Activated CD8-positive, alpha-beta memory T cell treated with anti-CD3 and anti-CD28 coated beads for 48 hours (primary cell): ENCODE measurements around the gene TSC22D2.

Experiments
- DNase-seq, 3 experiments: peaks; one replicate each; pipeline ENCODE4 v3.0.0-alpha.2; 2020; ENCODE audit warnings: low read depth in 2 of 3, low spot score in 2 of 3

TSC22D2 gene

GRCh38 chr3:150384296-150385212, 23.5 kb upstream of the TSC22D2 start:
- peak in 1 of 3 experiments; percentile 32 for DNase-seq

DNA sequence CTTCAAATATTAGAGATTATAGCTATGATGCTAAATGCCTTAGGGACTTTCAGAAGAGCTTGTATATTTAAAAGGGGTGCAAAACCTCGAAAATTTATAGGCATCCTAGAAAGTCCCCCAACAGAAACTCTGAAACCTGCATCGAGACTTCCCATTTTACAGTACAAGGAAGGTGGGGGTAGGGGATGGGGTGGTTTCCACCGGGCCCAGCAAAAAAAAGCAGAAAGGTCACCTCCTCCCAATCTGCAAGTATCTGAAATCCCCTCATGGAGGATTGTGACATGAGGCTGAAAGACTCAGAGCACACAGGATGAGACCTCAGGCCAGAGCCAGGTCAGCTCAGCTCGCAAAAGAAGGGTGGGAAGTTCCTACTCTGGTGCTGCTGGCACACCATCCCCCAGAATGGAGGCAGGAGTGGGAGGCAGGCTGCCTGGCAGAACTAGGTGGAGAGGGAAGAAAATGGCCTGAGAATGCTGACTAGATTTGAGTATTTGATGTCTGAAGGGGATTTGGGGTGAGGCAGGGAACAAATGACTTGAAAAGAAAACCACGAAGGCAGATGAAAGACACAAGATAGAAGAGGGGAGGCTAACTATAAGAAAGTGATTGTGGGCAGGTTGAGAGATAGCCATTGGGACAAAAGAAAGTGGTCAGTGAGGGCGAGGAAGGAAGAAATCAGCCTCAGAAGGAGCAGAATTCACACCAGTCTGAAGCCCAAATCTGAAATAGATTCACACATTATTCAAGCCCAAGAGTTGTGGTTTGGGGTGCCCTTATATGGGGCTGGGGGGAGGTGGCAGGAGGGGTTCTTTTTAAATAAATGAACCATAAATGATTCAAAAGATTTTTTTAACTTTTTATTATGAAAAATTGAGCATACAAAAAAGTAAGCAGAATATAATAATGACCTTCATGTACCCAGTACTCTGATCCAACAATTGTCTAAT, 22.5 kb upstream of the TSC22D2 start:
- DNase-seq, result peak in 2 of 3 experiments; percentile 16 to 26

DNA sequence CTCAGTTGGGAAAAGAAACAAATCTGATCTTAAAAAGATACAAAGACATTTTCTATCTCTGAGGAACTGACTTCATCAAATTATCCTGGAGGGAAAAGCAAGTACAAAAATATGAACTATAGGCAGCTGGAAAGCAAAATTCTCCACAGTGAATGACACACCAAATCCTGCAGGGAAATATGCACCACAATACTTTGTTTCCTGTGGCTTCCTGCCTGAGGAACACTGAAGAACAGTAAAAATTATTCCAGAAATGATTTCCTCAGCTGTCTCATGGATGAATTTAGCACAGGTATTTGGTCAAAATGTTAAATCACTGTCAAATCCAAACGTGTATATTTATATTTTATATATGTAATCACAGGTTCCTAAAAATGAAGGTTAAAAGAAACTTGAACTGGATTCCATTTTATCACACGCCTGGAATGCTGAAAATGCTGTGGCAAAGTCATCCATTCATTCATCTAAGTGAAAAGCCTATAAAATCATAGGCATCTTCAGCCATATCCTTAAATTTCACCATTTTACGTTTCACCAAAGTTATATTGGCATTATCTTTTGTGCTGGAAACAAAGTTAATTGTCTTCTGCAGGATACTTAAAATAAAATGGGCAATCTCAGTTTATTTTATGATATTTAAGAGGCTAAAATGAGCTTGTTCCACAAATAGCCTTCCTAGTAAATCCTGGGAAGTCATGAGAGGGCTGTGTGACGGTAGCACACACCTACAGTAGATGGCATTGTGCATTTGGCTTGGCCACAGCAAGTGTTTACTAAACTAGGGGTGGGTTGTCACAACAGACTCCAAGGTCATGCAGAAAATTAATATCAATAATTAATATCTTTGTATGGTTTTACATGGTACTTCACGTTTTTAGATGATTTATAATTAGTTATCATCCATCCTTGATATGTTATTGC, 19.3 kb upstream of the TSC22D2 start:
- DNase-seq, result no peak

GRCh38 chr3:150390087-150390486, 18.0 kb upstream of the TSC22D2 start:
- DNase-seq, result no peak

DNA sequence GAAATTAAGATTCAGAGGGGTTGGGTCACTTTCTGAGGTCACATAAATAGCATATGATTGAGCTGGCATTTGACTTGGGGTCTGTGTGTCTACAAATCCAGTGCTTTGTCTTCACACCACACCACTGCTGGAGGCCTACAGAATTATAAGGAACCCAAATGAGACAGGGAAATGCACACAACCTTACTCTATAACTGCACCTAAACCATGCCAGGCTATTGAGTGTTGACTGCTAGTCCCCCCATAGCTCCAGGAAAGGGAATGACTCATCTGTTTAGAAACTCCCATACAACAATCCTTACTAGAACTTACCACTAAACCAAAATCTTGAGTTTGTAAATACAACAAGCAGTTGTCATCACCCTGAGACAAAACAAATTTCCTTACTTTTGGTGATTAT, 16.9 kb upstream of the TSC22D2 start:
- no peak for DNase-seq

- no peak for DNase-seq
These were observed 14.4 kb upstream of the TSC22D2 start for GRCh38 chr3:150393745-150394144.

- DNase-seq, result no peak
These were observed 13.5 kb upstream of the TSC22D2 start for GRCh38 chr3:150394606-150395005.

DNA sequence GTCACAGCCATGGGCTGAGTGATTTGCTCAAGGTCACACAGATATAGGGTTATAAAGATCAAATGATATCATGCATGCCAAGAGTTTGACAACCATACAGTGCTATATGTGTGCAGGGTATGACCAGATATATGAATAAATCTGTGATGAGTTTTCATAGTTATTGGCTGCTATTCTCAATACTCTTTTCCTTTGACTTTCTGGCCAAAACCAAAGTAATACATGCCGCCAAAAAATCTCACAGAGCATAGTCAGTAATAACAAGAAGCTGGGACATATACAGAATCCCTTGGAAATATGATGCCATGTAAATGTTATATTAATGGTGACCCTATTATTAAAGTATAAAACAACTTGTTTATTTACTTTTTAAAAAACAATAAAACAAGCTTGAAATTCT, 11.6 kb upstream of the TSC22D2 start:
- no peak for DNase-seq

DNA sequence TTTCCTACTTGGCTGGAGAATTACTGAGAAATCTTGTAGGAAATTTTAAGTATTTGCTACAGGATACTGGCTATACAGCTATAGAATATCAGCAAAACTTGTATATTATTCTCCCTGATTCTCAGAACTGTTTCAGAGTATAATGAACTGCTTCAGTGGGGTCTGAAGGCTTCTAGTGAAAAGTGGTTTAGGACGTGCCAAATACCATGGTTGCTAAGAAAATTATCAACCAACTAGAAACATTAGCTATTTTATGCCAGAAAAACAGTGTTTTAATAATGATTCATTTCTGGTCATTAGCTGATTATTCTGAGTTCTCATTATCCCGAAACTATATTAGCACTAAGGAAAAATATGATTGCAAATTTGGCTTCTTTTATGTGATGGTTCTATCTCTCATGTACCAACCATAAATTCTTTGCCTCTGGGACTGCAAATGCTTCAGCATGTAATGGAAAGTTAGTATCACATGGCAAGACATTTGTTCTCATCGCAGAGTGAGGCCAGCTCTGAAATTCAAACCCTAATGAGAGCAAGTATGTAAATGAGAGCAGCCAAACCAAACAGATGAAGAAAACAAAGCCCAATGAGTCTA, 11.0 kb upstream of the TSC22D2 start:
- no peak for DNase-seq

DNA sequence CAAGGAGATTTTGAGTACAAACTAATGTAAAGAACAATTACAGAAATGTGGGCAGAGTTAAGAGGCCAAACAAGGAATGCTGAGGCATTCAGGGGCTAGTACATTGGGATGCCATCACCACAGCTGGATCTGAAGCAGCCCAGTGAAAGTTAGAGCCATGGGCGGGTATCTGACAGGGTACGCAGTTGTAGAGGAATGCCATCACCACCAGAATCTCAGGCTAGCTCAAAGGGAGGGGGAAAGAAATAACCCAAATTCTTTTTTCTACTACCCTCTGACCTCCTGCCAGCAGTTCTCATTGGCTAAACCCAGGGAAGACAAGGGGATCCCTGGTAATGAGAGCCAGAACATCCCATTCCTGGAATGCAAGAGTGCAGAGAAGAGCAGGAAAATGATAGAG, 9.0 kb upstream of the TSC22D2 start:
- no peak for DNase-seq

DNA sequence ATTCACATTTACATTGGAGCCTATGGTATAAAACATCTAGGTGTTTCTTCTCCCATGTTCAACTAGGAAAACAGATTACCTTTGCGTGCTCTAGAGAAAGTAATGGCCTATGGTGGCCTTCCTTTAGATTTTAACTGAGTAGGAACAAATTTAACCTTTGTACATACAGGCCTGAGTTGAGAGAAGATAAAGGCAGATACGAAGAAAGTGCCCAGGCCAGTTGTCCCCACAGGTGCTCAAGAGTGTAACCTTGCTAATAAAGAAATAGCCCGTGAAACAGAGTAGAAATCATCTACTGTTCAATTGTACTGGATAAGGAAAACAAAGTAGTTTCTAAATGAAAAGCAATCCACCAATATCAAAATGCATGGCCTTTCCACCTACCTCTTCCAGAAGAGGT, 6.8 kb upstream of the TSC22D2 start:
- no peak for DNase-seq

DNA sequence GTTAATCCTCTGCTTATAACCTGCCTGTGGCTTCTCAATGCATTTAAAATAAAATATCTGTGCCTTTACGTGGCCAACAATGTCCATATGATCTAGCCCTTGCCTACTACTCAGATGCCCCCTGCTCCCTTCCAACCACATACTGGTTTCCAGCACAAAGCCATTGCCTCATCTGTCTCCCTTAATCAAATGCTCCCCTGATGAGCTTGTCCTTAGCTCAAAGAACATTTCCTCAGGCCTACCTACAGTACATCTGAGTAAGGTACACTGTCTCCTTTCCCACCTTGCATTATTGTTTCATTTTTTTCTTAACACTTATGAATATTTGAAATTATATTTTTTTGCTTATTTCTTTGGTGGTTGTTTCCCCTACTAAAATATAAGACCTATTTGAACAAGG, 5.9 kb upstream of the TSC22D2 start:
- DNase-seq, result no peak

DNA sequence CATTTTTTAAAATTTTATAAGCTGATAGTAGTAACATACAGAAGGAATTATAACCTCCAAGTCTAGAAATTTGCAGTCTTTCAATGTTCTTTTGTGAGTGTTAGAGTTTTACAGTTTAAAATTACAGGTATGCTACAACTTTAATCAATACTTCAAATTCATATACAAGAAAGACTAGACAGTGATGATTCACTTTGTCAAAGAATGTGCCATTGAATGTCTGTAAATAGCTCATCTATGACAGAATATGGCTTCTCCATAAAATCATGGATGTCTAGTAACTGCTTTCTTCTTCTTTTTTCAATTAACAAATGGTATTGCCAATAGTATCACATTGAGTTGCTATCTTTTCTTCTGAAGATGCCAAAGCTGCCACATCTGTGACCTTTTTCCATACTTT, 4.1 kb upstream of the TSC22D2 start:
- DNase-seq, result no peak

DNA sequence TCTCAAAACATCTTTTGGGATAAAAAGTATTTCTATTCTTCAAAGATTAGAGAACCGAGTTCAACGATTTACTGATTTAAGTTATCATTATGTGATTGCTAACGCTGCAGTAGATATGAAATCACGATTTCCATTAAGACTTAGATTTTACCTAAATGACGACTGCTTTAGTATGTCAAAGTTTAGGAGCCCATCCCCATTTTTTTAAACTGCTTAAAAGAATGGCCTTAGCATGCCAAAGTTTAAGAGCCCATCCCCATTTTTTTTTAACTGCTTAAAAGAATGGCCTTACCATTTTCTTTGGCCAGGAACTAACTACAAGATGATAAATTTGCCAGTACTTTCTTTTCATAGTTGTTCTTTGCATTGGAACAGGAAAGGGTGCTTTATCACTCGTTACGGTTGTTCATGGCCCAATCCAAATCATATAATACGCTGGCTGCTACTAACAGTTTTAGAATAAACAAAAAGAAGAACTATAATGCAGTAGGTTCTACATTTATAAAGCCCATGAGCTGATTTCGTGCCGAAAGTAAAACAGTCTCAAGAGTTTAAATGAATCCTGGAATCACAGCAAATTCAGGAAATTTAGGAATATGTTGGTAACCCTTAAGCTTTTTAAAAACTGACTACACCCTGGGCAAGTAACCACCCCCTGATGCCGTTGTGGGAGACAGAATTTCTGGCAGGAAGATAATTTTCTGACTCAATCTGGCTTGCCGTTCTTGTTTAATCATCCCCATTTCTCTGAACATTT, 869 bp upstream of the TSC22D2 start:
- DNase-seq, result no peak

DNA sequence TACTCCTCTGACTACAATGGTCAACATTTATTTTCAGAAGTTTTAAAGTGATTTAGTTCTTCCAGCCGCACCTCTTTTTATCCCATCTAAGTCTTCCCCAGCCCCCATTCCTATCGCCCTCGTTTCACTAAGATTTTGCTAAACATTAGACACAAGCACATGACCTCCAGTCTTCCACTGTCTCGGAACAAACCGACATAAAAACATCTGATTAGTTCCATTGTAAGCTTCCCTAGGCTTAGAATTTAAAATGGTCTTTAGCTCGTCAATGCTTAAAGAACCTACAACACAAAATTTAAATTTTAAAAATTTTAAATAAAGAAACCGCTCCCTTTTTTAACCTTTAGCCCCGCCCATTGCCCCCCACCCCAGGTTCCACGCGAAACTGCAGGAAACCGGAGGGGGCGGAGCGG, 284 bp upstream of the TSC22D2 start:
- no peak for DNase-seq

DNA sequence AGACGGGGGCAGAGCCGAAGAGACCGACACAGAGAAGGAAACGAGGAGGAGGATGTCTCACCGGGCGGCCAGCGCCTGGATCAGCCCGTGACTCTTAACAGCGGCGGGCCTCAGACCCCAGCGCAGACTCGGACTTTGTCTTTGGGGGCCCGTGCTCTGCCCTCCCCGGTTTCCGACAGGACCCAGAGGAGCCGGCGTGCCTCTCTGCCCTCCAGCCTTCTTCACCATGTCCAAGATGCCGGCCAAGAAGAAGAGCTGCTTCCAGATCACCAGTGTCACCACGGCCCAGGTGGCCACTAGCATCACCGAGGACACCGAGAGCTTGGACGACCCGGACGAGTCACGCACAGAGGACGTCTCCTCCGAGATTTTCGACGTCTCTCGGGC, 1.0 kb downstream of the TSC22D2 start:
- DNase-seq, result no peak

DNA sequence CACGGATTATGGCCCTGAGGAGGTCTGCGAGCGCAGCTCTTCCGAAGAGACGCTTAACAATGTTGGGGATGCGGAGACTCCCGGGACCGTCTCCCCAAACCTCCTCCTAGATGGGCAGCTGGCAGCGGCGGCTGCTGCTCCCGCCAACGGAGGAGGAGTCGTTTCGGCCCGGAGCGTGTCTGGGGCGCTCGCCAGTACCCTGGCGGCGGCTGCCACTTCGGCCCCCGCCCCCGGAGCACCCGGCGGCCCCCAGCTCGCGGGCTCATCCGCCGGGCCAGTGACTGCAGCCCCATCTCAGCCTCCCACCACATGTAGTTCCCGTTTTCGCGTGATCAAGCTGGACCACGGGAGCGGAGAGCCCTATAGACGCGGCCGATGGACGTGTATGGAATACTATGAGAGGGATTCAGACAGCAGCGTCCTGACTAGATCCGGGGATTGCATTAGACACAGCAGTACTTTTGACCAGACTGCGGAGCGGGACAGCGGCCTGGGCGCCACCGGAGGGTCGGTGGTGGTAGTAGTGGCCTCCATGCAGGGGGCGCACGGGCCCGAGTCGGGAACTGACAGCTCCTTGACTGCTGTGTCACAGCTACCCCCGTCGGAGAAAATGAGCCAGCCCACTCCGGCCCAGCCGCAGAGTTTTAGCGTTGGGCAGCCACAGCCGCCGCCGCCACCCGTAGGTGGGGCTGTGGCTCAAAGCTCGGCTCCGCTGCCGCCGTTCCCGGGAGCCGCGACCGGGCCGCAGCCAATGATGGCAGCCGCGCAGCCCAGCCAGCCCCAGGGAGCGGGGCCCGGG, 1.6 kb downstream of the TSC22D2 start:
- peak; percentile 45 to 52 (median 52) for DNase-seq

DNA sequence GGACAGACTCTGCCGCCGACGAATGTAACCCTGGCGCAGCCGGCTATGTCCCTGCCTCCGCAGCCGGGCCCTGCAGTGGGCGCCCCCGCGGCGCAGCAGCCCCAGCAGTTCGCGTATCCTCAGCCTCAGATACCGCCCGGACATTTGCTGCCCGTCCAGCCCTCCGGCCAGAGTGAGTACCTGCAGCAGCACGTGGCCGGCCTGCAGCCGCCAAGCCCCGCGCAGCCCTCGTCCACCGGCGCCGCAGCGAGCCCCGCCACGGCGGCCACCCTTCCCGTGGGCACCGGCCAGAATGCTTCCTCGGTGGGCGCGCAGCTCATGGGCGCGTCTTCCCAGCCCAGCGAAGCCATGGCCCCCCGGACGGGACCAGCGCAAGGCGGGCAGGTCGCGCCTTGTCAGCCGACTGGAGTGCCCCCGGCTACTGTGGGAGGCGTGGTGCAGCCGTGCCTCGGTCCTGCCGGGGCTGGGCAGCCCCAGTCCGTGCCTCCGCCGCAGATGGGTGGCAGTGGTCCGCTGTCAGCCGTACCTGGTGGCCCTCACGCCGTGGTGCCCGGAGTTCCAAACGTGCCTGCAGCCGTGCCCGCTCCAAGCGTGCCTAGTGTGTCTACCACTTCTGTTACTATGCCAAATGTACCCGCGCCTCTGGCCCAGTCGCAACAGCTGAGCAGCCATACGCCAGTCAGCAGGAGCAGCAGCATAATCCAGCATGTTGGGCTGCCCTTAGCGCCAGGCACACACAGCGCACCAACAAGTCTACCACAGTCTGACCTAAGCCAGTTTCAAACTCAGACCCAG, 2.4 kb downstream of the TSC22D2 start:
- peak in 1 of 3 experiments; percentile 11 for DNase-seq
